ENCODE results near the gene CLDN20. TPM values are rescaled to one million over a fixed set of nuclear protein-coding genes. Genes with fewer than 3 reads are reported as not detected.

CLDN20 gene
- total RNA-seq, 1 experiment from 2014 or later, result not detected

DNA sequence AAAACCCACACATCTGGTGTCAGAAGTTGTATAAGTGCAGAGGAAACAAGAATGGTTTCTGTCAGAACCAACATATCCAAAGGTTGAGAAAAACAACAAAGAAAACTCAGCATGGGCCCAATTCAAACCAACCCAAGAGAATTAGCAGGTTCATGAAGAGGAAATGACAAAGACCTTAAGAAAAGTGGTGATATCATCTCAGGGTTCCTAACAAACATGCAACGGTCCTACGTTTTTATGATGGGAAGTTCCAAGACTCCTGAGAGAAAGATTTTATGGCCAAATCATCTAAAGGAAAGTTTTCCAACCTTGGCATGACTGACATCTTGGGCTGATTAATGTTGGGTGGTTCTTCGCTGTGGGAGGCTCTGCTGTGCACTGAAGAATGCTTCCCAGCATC lies 27.5 kb downstream of the CLDN20 start:
- DNase-seq (ENCODE audit: low read depth, low spot score) (no peak), ATAC-seq (no peak)
- Histone ChIP-seq H3K4me1 (ENCODE audit: control insufficient read depth, insufficient read depth, low read length) (no peaks in the 10 kb centered on the region), H3K27ac (ENCODE audit: low read length) (no peak overlapping the region), H3K36me3 (ENCODE audit: control insufficient read depth, insufficient read depth, low read length) (no peaks in the 10 kb centered on the region; the same call in 1 of the 2 replicates), H3K27me3 (ENCODE audit: control insufficient read depth, insufficient read depth, low read length) (no peaks in the 10 kb centered on the region), H3K4me3 (ENCODE audit: low read depth in 2 of 2, low read length in 2 of 2) (no peak overlapping the region), H3K9me3 (ENCODE audit: control insufficient read depth, insufficient read depth, low read depth, low read length) (no peaks in the 10 kb centered on the region)
- in situ Hi-C loops (cut with HindIII; ENCODE audit: low pct_unique_long_range_greater_than_20kb, low sequenced_read_pairs) (no loop called here), intact Hi-C loops (cut with micrococcal nuclease; ENCODE audit: unreplicated experiment) (no loop called here)
- BruUV-seq (replicated peaks), result no TSS peak
- ChIA-PET POLR2A (no interaction called here), CTCF (no interaction called here)
- TF ChIP-seq, protein P1, sequence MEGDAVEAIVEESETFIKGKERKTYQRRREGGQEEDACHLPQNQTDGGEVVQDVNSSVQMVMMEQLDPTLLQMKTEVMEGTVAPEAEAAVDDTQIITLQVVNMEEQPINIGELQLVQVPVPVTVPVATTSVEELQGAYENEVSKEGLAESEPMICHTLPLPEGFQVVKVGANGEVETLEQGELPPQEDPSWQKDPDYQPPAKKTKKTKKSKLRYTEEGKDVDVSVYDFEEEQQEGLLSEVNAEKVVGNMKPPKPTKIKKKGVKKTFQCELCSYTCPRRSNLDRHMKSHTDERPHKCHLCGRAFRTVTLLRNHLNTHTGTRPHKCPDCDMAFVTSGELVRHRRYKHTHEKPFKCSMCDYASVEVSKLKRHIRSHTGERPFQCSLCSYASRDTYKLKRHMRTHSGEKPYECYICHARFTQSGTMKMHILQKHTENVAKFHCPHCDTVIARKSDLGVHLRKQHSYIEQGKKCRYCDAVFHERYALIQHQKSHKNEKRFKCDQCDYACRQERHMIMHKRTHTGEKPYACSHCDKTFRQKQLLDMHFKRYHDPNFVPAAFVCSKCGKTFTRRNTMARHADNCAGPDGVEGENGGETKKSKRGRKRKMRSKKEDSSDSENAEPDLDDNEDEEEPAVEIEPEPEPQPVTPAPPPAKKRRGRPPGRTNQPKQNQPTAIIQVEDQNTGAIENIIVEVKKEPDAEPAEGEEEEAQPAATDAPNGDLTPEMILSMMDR (IDR thresholded peaks at IDR 0.05), result no peak
- TF ChIP-seq, protein P2, sequence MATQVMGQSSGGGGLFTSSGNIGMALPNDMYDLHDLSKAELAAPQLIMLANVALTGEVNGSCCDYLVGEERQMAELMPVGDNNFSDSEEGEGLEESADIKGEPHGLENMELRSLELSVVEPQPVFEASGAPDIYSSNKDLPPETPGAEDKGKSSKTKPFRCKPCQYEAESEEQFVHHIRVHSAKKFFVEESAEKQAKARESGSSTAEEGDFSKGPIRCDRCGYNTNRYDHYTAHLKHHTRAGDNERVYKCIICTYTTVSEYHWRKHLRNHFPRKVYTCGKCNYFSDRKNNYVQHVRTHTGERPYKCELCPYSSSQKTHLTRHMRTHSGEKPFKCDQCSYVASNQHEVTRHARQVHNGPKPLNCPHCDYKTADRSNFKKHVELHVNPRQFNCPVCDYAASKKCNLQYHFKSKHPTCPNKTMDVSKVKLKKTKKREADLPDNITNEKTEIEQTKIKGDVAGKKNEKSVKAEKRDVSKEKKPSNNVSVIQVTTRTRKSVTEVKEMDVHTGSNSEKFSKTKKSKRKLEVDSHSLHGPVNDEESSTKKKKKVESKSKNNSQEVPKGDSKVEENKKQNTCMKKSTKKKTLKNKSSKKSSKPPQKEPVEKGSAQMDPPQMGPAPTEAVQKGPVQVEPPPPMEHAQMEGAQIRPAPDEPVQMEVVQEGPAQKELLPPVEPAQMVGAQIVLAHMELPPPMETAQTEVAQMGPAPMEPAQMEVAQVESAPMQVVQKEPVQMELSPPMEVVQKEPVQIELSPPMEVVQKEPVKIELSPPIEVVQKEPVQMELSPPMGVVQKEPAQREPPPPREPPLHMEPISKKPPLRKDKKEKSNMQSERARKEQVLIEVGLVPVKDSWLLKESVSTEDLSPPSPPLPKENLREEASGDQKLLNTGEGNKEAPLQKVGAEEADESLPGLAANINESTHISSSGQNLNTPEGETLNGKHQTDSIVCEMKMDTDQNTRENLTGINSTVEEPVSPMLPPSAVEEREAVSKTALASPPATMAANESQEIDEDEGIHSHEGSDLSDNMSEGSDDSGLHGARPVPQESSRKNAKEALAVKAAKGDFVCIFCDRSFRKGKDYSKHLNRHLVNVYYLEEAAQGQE (IDR thresholded peaks at IDR 0.05; ENCODE audit: insufficient read depth in 1 of 2, low read depth in 2 of 2, low read length in 1 of 2), result no peak
- TF ChIP-seq TCF7L2 (IDR thresholded peaks at IDR 0.05; ENCODE audit: low read depth, low read length) (no peak), POLR2AphosphoS5 (IDR thresholded peaks at IDR 0.05; ENCODE audit: low read depth, low read length) (no peak), SIN3A (IDR thresholded peaks at IDR 0.05; ENCODE audit: borderline replicate concordance, insufficient read depth, low read depth, low read length) (no peak)

DNA sequence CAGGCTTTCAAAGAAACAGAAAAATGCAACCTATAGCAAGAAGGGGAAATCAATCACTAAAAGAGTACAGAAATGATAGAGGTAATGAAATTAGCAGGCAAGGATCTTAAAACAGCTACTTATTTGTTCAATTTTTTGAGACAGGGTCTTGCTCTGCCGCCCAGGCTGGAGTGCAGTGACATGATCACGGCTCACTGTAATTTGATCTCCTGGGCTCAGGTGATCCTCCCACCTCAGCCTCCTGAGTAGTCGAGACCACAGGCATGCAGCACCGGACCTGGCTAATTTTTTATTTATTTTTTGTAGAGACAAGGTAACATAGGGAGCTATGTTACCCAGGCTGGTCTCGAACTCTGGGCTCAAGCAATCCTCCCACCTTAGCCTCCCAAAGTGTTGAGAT lies 28.9 kb downstream of the CLDN20 start:
- no peaks in the 10 kb centered on the region for H3K4me1 ChIP-seq (ENCODE audit: control insufficient read depth, insufficient read depth, low read length)
- no peaks in the 10 kb centered on the region for H3K9me3 ChIP-seq (ENCODE audit: control insufficient read depth, insufficient read depth, low read depth, low read length)
- ChIA-PET POLR2A (no interaction called here), CTCF (no interaction called here)
- no peak for TF ChIP-seq POLR2AphosphoS5 (IDR thresholded peaks at IDR 0.05; ENCODE audit: low read depth, low read length)
- no peak for TF ChIP-seq SIN3A (IDR thresholded peaks at IDR 0.05; ENCODE audit: borderline replicate concordance, insufficient read depth, low read depth, low read length)
- TF ChIP-seq TCF7L2 (IDR thresholded peaks at IDR 0.05; ENCODE audit: low read depth, low read length), result no peak
- TF ChIP-seq, protein P1 (IDR thresholded peaks at IDR 0.05), result no peak
- TF ChIP-seq, protein P2 (IDR thresholded peaks at IDR 0.05; ENCODE audit: insufficient read depth in 1 of 2, low read depth in 2 of 2, low read length in 1 of 2), result no peak
- in situ Hi-C loops (cut with HindIII; ENCODE audit: low pct_unique_long_range_greater_than_20kb, low sequenced_read_pairs), result no loop called here
- no peaks in the 10 kb centered on the region for H3K27me3 ChIP-seq (ENCODE audit: control insufficient read depth, insufficient read depth, low read length)
- H3K4me3 ChIP-seq (ENCODE audit: low read depth in 2 of 2, low read length in 2 of 2), result no peak overlapping the region
- ATAC-seq, result no peak
- H3K36me3 ChIP-seq (ENCODE audit: control insufficient read depth, insufficient read depth, low read length), result peaks cover 3% of the 10 kb centered on the region; the same call in 1 of the 2 replicates
- intact Hi-C loops (cut with micrococcal nuclease; ENCODE audit: unreplicated experiment), result no loop called here
- no peak for DNase-seq (ENCODE audit: low read depth, low spot score)
- no TSS peak for BruUV-seq (replicated peaks)
- H3K27ac ChIP-seq (ENCODE audit: low read length), result no peak overlapping the region

All from Panc1 (cell line).